ENCODE data around the gene CDK9.
"Not testable (repeated sequence)": the region's sequence is repeated elsewhere in the genome, so short reads cannot be mapped to it uniquely, and the experiment has no call there.

DNA sequence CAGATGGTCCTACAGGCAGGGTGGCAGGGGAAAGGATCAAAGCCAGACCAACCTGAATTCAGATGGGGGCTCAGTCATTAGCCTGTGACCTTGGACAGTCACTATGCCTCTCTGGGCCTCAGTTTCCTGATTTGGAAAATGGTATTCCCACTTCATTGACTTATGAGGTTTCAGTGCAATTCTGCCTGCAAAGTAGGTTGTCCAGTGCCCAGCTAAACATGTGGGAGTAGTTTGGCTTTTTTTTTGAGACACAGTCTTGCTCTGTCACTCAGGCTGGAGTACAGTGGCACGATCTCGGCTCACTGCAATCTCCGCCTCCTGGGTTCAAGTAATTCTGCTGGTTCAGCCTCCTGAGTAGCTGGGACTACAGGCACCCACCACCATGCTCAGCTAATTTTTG lies 50.7 kb downstream of the CDK9 start:
- not testable (repeated sequence) for TF ChIP-seq GABPA (IDR thresholded peaks at IDR 0.05; ENCODE audit: low read depth); NR2F1 (conservative IDR thresholded peaks at IDR 0.05); JUND (IDR thresholded peaks at IDR 0.05; ENCODE audit: low read depth, low read length); BHLHE40 (IDR thresholded peaks at IDR 0.05; ENCODE audit: borderline replicate concordance in 1 of 2, low read depth in 2 of 2, low read length in 1 of 2); RFX5 (IDR thresholded peaks at IDR 0.05; ENCODE audit: low read depth, low read length)
- TF ChIP-seq, protein P1, sequence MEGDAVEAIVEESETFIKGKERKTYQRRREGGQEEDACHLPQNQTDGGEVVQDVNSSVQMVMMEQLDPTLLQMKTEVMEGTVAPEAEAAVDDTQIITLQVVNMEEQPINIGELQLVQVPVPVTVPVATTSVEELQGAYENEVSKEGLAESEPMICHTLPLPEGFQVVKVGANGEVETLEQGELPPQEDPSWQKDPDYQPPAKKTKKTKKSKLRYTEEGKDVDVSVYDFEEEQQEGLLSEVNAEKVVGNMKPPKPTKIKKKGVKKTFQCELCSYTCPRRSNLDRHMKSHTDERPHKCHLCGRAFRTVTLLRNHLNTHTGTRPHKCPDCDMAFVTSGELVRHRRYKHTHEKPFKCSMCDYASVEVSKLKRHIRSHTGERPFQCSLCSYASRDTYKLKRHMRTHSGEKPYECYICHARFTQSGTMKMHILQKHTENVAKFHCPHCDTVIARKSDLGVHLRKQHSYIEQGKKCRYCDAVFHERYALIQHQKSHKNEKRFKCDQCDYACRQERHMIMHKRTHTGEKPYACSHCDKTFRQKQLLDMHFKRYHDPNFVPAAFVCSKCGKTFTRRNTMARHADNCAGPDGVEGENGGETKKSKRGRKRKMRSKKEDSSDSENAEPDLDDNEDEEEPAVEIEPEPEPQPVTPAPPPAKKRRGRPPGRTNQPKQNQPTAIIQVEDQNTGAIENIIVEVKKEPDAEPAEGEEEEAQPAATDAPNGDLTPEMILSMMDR (IDR thresholded peaks at IDR 0.05 in 2 of 3, conservative IDR thresholded peaks at IDR 0.05 in 1 of 3; ENCODE audit: control insufficient read depth in 2 of 3, extremely low read depth in 1 of 3, insufficient read depth in 1 of 3, low read depth in 3 of 3, low read length in 3 of 3) = not testable (repeated sequence)
